Nucleus accumbens (tissue), 56 donors: Measurements from ENCODE around the gene COL5A1.
"Not testable (repeated sequence)": the region's sequence is repeated elsewhere in the genome, so short reads cannot be mapped to it uniquely, and the experiment has no call there.

Experiments used
- DNase-seq, 56 donors: peaks; one replicate each; lab custom pipeline; 2025; lab: John Stamatoyannopoulos, UW

COL5A1 gene

GRCh38 chr9:134670851-134671281, 29.3 kb downstream of the COL5A1 start:
- no peak for DNase-seq

- no peak for DNase-seq
Measured at GRCh38 chr9:134671341-134672113, 29.9 kb downstream of the COL5A1 start.

- DNase-seq, result no peak
Measured at GRCh38 chr9:134676361-134676760, 34.8 kb downstream of the COL5A1 start.

- no peak for DNase-seq
Measured at GRCh38 chr9:134676886-134677285, 35.3 kb downstream of the COL5A1 start.

GRCh38 chr9:134677743-134678142, 36.1 kb downstream of the COL5A1 start:
- no peak for DNase-seq

- DNase-seq, result no peak
Measured at GRCh38 chr9:134678206-134678605, 36.6 kb downstream of the COL5A1 start.

GRCh38 chr9:134678666-134679443, 37.3 kb downstream of the COL5A1 start:
- DNase-seq, result no peak

GRCh38 chr9:134679616-134680392, 38.2 kb downstream of the COL5A1 start:
- no peak for DNase-seq

GRCh38 chr9:134680393-134681060, 38.9 kb downstream of the COL5A1 start:
- no peak for DNase-seq

GRCh38 chr9:134681061-134681661, 39.6 kb downstream of the COL5A1 start:
- DNase-seq, result no peak

GRCh38 chr9:134682026-134682425, 40.4 kb downstream of the COL5A1 start:
- DNase-seq, result no peak

GRCh38 chr9:134682651-134683364, 41.2 kb downstream of the COL5A1 start:
- DNase-seq, result no peak

GRCh38 chr9:134683714-134684374, 42.2 kb downstream of the COL5A1 start:
- DNase-seq, result no peak

GRCh38 chr9:134684375-134684723, 42.7 kb downstream of the COL5A1 start:
- DNase-seq, result no peak

GRCh38 chr9:134684941-134685340, 43.3 kb downstream of the COL5A1 start:
- not testable (repeated sequence) for DNase-seq

GRCh38 chr9:134685784-134686183, 44.2 kb downstream of the COL5A1 start:
- no peak for DNase-seq

GRCh38 chr9:134686896-134687295, 45.3 kb downstream of the COL5A1 start:
- DNase-seq, result no peak

GRCh38 chr9:134687556-134687955, 46.0 kb downstream of the COL5A1 start:
- DNase-seq, result no peak

GRCh38 chr9:134688231-134688630, 46.6 kb downstream of the COL5A1 start:
- no peak for DNase-seq
